GM12872 (cell line): Measurements from ENCODE around the gene COL9A2.

Experiments
- CTCF ChIP-seq: IDR thresholded peaks from 3 replicates; pipeline ENCODE4 v1.5.1; 2011; ENCODE audit warnings: low read depth, mild to moderate bottlenecking, low read length, moderate library complexity; ENCODE audit not compliant: insufficient read depth

COL9A2 gene

GRCh38 chr1:40305871-40306270 is 11.2 kb downstream of the COL9A2 start:
- TF ChIP-seq CTCF, result no peak

GRCh38 chr1:40305451-40305850 is 11.6 kb downstream of the COL9A2 start:
- TF ChIP-seq CTCF, result no peak

GRCh38 chr1:40303790-40304189 is 13.3 kb downstream of the COL9A2 start:
- TF ChIP-seq CTCF, result no peak

GRCh38 chr1:40303051-40303771 is 13.9 kb downstream of the COL9A2 start:
- TF ChIP-seq CTCF, result no peak

- TF ChIP-seq CTCF, result no peak
These were observed 14.6 kb downstream of the COL9A2 start for GRCh38 chr1:40302475-40302874.

GRCh38 chr1:40301541-40302299 is 15.4 kb downstream of the COL9A2 start:
- no peak for TF ChIP-seq CTCF

GRCh38 chr1:40301066-40301465 is 16.0 kb downstream of the COL9A2 start:
- no peak for TF ChIP-seq CTCF
